Coronary artery (tissue), 2 donors: ENCODE data around the gene KPNA6.
"Not testable (repeated sequence)": the region's sequence is repeated elsewhere in the genome, so short reads cannot be mapped to it uniquely, and the experiment has no call there.

ENCODE experiments used
- DNase-seq: peaks from one replicate; pipeline ENCODE4 v3.0.0-alpha.2; 2017; ENCODE audit warnings: low spot score
- H3K27ac ChIP-seq, 2 donors: fragments of 200-600 bp; sonication (generic); one replicate each; pipeline ENCODE4 v1.5.1; 2016 to 2019
- H3K4me3 ChIP-seq: fragments of 200-600 bp; sonication (generic); 2 replicates; pipeline ENCODE4 v1.5.1; 2016; ENCODE audit warnings: mild to moderate bottlenecking, moderate library complexity
- TF ChIP-seq, protein P1 (sequence below): fragments of 200-600 bp; sonication (generic); IDR thresholded peaks from one replicate; pipeline ENCODE4 v1.5.1; 2019; ENCODE audit warnings: antibody characterized with exemption

The KPNA6 gene

DNA sequence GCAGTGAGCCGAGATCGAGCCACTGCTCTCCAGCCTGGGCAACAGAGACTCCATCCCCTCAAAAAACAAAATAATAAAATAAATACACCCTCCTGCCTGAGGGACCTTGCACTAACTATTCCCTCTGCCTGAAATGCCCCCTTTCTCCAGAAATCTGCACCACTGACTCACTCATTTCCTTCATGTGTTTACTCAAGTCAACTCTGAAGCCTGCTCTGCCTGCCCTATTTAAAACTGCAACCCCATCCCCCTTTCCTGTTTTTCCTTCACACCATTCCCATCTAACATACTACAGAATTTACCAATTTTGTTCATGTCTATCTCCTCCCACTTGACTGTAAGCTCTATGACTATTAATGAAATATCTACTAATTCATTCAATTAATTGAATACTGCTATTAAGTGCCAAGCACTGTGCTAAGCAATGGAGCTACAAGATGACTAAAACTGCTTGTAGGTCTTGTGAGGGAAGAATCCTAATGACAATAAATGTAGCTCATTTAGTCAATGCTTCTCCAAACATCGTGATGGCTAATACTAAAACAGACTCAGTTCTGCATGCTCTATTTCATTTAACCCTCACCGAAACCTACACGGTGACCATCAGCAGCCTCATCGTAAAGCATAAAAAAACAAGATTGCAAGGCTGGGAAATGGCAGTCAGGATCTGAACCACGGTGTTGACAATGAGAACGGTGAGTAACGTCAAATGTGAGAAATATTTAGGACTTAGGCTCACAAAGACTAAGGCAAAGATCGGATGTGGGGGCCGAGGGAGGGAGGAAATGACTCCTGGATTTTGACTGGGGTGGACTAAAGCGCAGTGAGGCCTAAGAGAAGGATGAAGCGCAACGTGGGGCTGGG lies 35.9 kb upstream of the KPNA6 start:
- H3K27ac ChIP-seq: peak overlapping the region; percentile 91 to 98
- DNase-seq: no peak
- TF ChIP-seq, protein P1, sequence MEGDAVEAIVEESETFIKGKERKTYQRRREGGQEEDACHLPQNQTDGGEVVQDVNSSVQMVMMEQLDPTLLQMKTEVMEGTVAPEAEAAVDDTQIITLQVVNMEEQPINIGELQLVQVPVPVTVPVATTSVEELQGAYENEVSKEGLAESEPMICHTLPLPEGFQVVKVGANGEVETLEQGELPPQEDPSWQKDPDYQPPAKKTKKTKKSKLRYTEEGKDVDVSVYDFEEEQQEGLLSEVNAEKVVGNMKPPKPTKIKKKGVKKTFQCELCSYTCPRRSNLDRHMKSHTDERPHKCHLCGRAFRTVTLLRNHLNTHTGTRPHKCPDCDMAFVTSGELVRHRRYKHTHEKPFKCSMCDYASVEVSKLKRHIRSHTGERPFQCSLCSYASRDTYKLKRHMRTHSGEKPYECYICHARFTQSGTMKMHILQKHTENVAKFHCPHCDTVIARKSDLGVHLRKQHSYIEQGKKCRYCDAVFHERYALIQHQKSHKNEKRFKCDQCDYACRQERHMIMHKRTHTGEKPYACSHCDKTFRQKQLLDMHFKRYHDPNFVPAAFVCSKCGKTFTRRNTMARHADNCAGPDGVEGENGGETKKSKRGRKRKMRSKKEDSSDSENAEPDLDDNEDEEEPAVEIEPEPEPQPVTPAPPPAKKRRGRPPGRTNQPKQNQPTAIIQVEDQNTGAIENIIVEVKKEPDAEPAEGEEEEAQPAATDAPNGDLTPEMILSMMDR: no peak

DNA sequence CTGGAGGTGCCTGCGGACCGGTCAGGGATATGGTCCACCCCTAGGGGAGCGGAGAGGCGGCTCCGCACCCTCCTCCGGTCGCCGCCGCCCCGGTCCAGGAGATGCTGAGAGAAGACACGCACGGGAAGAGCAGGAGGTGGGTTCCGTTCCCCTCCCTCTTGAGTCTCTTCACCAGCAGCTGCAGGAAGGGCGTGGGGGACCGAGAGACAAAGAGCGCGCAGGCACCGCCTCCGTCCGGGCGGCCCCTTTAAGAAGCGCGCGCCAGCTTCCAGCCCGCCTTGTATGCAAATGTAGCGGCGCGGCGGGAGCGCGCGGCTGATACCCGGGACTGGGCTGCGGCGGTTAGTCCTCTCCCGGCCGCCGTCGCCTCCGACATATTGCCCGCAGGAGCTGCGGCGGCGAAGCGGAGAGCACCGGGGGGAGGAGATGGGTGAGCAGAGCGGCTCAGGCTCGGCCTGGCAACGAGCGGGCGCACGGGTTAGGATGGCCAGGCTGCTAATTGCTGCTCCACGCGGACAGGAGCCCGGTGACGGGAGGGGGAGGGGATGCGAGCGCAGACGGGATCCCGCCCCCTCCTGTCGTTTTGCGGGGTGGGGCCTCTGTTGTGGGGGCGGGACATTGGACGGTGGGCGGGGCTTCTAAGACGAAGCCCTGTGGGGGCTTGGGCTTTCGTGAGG lies 35.1 kb upstream of the KPNA6 start, which contains the start of gene TMEM39B:
Gene TMEM39B, plus strand, starts transcription at position 318 of the 677 bp plus-strand sequence. Its CDS starts 109 bp downstream, at position 427.
- TF ChIP-seq, protein P1: no peak
- Histone ChIP-seq H3K4me3 (peak within 1 kb of the TSS; percentile 91), H3K27ac (peak within 1 kb of the TSS; percentile 91 to 98)
- peak; percentile 95 for DNase-seq

More for the DNA sequence above, 35.9 kb upstream of the KPNA6 start:
- H3K4me3 ChIP-seq: peak overlapping the region; percentile 91

DNA sequence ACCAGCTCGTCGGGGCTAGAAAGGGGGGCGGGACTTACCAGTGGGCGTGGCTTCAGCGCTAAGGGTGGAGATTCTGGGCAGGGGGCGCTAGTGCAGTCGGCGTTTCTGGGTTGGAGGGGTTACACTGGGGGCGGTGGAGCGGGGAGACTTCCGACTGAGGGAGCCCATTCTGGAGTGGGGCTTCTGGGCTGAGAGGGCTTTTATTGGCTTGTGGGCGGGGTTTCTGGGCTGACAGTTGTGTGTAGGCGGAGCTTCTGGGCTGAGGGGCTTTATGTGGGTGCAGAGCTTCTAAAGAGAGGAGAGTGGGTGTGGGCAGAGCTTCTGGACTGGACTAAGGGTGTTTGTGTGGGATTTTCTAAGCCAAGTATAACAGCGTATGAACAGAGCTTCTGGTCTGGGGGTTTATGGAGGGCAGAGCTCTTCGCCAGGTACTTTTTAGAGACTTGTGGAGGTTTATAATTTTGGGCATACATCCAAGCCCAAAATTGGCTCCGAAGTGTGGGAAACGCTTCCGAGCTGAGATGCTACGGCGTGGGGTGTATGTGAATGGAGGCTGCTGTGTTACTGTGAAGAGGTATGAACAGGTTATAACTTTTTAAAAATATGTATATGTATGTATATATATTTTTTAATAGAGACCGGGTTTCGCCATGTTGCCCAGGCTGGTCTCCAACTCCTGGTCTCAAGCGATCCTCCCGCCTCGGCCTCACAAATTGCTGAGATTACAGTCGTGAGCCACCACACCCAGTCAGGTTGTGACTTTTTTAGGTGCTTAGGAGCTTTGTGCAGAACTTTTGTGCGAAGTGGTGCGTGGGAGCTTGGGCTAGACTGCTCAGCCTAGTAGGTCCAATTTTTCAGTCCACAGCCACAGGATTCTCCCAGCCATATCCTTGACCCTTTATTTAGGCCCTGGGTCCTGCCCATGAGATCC lies 34.3 kb upstream of the KPNA6 start:
- DNase-seq: peak; percentile 91
- TF ChIP-seq, protein P1: no peak
- H3K27ac ChIP-seq: peak overlapping the region; percentile 91 to 98
- peak overlapping the region; percentile 91 for H3K4me3 ChIP-seq

DNA sequence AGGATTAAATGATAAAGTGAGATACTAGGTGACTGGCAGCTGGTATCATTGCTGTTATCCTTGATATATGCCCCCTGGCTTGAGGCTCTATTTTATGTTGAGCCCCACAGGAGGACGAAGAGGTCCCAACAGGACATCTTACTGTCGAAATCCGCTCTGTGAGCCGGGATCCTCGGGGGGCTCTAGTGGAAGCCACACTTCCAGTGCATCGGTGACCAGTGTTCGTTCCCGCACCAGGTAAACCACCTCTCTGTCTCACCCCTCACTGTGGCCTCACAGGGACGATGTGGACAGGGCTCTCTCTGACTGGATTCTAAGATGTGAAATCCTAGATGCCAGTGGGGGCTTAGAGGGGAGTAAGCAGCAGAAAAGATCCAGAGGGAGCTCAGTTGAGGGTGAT lies 33.0 kb upstream of the KPNA6 start:
- Histone ChIP-seq H3K27ac (no peak overlapping the region), H3K4me3 (no peak overlapping the region)
- DNase-seq: no peak
- TF ChIP-seq, protein P1: no peak

DNA sequence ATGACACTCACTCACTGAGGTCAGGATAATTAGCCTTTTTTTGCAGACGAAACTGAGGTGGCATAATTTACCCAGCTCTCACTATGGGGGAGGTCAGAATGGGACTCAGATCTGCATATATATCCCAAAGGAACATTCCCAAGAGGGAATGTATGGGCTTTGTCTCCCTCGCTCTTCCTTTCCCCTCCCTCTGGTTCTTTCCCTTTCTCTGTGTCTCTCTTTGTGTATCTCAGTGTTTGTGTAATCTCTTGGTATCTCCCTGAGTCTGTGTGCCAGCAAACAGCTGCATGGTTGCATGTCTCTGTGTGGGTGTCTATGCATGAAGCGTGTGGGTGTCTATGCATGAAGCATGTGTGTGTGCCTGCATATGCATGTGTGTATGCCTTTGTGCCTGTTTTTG lies 30.4 kb upstream of the KPNA6 start:
- DNase-seq: no peak
- no peak overlapping the region for H3K27ac ChIP-seq
- TF ChIP-seq, protein P1: no peak
- no peak overlapping the region for H3K4me3 ChIP-seq

DNA sequence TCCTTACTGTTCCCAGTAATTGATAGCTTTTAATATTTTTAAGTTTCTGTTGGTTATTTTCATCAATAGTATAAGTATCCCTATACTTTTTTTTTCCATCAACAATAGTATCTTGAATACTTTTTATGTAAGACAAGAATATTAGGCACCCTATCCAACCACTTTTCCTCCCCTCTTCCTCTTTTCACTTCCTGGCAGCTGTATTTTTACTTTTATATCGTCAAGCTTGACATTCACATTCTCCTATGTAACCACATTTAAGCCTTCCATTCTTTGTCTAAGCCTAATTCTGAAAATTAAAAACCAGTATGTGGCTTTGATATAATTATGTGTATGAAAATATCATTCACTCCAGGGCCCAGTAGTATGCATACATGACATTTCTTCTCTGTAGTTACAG lies 25.8 kb upstream of the KPNA6 start:
- H3K27ac ChIP-seq: no peak overlapping the region
- TF ChIP-seq, protein P1: no peak

DNA sequence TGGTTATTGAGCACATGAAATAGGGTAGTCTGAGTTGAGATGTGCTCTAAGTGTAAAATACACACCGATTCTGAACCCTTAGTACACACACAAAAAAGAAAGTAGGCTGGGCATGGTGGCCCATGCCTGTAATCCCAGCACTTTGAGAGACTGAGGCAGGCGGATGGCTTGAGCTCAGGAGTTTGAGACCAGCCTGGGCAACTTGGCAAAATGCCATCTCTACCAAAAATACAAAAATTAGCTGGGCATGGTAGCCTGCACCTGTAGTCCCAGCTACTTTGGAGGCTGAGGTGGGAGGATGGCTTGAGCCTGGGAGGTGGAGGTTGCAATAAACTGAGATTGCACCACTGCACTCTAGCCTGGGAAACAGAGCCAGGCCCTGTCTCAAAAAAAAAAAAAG lies 21.5 kb upstream of the KPNA6 start:
- not testable (repeated sequence) for H3K4me3 ChIP-seq, H3K27ac ChIP-seq, DNase-seq

More for the DNA sequence above, 25.8 kb upstream of the KPNA6 start:
- H3K4me3 ChIP-seq: no peak overlapping the region
- no peak for DNase-seq
